Smooth muscle cell of the brain vasculature (primary cell): Measurements from ENCODE around the gene MCHR2.
"Not testable (repeated sequence)": the region's sequence is repeated elsewhere in the genome, so short reads cannot be mapped to it uniquely, and the experiment has no call there.

Experiments
- DNase-seq: peaks from one replicate; pipeline ENCODE4 v3.0.0-alpha.2; 2012; ENCODE audit warnings: low read depth, low spot score

The MCHR2 gene, protein sequence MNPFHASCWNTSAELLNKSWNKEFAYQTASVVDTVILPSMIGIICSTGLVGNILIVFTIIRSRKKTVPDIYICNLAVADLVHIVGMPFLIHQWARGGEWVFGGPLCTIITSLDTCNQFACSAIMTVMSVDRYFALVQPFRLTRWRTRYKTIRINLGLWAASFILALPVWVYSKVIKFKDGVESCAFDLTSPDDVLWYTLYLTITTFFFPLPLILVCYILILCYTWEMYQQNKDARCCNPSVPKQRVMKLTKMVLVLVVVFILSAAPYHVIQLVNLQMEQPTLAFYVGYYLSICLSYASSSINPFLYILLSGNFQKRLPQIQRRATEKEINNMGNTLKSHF

GRCh38 chr6:99993533-99994251 is at the start of gene MCHR2:
Gene MCHR2 (minus strand): TSS chr6:99994223. CDS start chr6:99956147, 38,076 bp downstream.
- no peak for DNase-seq

GRCh38 chr6:100038546-100038945 is 44.5 kb upstream of the MCHR2 start:
- DNase-seq: not testable (repeated sequence)

DNA sequence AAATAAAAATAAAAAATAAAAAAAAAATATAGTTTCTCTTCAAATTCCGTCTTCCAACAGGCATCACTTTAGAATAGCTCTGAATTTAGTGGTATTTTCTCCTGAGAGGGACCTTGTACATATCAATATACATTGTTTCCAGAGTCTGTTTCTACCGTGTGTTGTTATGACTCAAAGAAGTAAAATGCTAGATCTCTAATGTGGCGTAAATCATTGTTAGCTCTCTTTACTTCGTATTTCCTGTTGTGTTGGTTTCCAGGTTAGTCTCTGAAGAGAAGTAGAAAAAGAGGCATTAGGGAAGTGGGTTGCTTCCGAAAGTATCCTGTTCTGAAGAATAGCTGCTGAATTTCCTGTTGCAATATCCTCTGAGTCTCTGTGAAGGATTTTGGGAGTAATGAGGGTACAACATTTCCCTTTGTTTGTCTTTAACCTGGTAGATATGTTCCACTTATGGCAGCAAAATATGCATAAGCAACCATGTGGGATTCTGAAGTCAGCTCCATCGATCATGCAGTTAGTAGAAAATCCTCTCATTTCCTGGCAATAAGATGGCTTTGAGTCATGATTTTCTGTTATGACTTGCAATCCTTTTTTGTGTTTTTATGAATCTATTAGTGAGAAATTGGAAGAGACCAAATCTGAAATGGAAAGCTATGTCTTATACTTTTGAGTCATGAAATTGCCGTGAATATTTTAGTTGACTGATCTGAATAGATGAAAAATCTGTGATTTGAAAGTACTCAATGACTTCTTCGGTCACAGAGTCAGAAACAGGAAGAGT is 42.0 kb upstream of the MCHR2 start:
- DNase-seq: no peak

GRCh38 chr6:100023798-100024197 is 29.8 kb upstream of the MCHR2 start:
- DNase-seq: no peak

- no peak for DNase-seq
These were observed 28.8 kb upstream of the MCHR2 start for GRCh38 chr6:100022847-100023246.

DNA sequence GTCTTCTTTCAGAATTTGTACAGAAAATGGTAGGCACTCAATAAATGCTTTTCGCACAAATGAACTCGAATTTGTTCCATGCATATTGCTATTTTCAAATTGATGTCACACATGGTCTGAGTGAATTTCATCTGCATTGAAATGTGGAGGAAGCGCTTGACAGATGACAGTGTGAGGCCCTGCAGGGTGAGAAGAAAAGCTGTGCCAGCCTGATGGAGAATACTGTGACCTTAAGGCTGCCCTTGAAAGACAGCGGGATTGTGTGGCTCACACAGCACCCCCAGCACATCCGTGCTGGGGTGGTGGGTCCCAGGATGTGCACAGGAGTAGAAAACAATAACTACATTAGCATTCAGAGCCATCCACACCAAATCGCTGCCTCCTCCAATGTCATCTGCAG is 14.8 kb upstream of the MCHR2 start:
- DNase-seq: no peak

- peak; percentile 21 for DNase-seq
These were observed 7.9 kb upstream of the MCHR2 start for GRCh38 chr6:100001915-100002388.

- no peak for DNase-seq
These were observed 3.1 kb upstream of the MCHR2 start for GRCh38 chr6:99997141-99997540.

- DNase-seq: no peak
These were observed 1.9 kb upstream of the MCHR2 start for GRCh38 chr6:99995916-99996315.

DNA sequence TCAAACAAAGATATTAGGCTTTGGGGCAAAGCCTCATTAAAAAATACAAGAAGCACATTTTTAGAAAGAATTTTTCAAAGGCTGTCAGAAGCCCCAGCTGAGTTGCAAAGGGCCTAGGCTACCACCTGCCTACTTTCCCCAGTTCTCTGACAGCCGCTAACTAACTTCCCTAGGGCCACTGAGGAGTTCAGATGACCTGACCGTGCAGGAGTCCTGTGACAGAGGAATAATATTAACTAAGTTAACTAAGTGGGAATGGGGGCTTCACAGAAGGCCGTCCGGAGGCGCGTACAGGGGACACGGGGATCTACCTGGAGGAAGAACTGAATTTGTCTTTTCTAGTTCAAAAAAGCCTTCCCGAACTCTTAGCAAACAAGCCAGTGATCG is 884 bp downstream of the MCHR2 start:
- no peak for DNase-seq

DNA sequence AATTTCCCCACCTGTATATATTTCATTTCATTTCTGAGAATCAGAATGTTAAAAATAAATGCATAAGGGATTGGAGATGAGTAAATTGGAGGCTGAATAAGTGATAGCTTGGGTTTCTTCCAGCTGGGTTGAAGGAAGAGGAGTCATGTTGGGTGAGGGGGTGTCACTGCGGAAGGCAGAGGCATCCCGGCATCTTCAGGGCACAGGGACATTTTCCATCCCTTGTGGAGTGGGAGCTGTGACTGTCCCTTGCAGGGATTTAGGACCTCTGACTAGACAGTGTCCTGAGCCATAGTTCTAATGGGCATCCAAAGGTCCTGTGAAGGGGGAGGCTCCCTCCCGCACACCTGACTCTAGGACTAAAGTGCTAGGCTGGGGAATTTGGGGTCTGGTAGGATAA is 2.1 kb downstream of the MCHR2 start:
- no peak for DNase-seq

GRCh38 chr6:99980741-99981140 is 13.3 kb downstream of the MCHR2 start:
- DNase-seq: no peak

DNA sequence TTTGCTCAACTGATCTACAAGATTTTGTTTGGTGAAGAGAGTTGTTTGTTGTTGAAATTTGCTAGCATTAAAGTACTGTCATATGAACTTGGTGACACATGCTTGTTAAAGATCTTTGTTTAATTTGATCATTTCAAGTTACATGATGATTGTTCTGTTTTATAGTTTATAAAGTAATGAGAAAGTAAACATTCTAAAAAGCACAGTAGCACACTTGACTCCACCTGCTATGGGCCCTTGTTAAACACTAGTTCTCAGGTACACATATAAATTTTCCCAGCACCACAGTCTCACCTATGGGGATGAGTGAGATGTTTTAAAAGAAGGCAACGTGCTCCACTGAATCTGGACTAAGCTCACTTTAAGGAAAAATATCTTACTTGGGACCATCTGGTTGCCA is 14.1 kb downstream of the MCHR2 start:
- no peak for DNase-seq

DNA sequence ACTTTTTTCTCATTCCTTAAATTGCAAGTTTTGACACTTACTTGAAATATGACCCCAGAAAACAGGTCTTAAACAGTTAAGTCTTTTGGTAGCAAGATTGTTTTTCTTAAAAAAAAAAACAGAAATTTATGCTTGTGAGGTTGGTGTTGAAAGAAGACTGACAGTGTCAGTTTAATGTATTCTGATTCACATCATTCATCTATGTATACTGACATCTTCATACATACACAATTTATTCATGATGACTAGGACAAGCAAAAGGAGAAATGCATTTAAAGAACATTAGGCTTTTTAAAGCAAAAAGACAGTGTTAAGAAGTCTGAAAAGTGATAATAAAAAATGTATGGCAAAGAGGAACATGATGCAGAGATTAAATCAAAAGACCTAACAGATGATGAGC is 27.0 kb downstream of the MCHR2 start:
- no peak for DNase-seq

DNA sequence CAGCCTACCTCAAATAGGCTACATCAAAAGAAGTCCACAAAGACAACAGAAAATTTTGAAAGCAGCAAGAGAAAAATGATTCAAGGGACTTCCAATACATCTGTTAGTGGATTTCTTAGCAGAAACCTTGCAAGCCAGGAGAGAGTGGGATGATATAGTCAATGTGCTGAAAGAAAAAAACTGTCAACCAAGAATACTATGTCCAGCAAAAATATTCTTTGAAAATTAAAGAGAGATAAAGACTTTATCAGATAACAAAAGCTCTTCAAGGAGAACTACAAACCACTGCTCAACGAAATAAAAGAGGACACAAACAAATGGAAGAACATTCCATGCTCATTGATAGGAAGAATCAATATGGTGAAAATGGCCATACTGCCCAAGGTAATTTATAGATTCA is 34.0 kb downstream of the MCHR2 start:
- DNase-seq: no peak

DNA sequence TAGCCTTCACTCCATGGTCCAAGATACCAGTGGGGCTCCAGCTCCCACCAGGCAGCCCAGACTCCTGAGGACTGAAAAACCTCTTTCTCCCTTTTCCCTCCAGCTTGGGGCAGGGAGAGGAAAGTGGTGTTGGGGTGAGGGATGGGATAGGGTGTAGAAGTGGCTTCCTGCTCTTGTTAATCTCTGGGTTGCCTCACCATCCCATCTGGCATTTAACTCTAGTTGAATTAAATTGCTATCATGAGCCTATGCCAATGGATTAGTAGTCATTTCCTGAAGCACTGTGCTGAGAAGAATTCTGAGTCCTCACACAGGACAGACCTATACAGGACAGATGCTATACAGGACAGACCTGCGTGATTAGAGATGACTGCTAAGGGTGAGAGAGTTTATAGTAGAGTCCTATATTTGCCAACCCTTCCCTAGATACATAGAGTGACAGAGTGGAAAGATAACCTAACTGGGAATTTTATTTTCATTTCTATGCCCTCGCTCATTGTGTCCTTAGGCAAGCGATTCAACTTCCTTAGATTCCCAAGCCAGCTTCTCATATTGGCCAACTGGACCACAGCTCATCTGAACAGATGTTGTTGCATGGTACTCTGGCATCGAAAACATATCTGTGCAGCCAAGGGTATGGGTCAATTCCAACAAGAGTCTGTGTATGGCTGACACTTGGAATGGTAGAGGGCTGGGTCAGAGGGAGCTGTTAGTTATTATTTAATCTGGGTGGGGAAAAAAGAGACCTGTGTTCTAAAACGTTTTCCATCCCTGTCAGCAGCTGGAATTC is 42.8 kb downstream of the MCHR2 start:
- DNase-seq: no peak

DNA sequence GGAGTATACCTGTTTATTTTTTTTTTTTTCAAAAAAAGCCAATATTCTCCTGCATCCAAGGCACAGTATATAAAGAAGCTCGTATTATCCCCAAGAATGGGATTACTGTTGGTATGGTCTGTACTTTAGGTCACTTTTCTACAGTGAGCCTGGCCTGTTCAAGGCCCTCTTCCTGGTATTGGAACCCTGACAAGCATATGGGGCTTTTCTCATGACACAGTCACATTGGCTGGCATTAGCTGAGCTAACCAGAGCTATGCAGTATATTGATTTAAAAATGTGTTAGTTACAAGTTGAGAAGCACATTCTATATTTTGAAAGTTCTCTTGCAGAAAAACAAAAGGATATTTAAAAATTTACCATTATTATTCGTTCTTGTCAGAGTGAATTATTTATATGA is 48.0 kb downstream of the MCHR2 start:
- no peak for DNase-seq

DNA sequence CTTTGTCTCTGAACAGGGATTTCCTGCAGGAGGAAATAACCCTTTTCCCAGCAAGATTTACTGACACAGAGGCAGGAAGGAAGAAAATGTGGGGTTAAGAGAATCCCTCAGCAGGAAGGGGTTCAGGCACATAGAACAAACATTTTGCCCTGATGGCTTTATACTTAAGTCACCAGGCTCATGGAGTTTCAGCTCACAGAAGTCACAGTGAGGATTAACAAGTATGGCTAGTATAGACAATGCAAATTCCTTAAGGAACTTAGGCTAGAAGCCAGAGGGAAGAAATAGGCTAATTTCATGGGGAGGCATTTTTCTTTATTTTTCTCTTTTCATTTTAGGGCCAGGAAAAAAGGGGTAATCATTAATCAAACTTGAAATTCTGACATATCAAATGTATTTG is 50.2 kb downstream of the MCHR2 start:
- DNase-seq: no peak

- no peak for DNase-seq
These were observed 53.4 kb downstream of the MCHR2 start for GRCh38 chr6:99940582-99940981.

DNA sequence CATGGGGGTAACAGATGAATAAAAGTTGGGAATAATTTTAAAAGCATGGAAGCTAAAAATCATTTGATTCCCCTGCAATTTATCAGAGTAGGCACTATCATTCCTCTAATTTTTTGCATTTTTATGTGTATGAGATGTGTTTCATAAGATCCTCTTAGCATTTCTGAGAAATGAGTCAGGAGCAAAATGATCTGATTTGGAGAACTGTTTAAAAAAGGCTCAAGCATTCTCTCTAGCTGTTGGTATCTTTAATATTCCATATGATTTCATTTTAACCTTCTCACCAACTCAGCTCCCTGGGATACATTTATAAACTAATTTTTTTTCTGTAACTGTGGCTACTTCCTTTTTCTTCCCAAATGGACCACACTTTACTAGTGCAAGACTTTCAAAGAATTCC is 60.9 kb downstream of the MCHR2 start:
- no peak for DNase-seq

- DNase-seq: no peak
These were observed 81.4 kb downstream of the MCHR2 start for GRCh38 chr6:99912657-99913056.
